GM23338 (cell line): Measurements from ENCODE around the gene F3.

Experiments used
- CREB1 ChIP-seq: fragments of 250-450 bp; sonication (Bioruptor Pico); IDR thresholded peaks from 2 replicates; pipeline ENCODE4 v1.5.0; 2020; ENCODE audit warnings: low read depth, mild to moderate bottlenecking, moderate library complexity
- EZH2 ChIP-seq: fragments of 200-600 bp; sonication (generic); IDR thresholded peaks from one replicate; pipeline ENCODE4 v1.8.0; 2017; ENCODE audit warnings: antibody characterized with exemption, mild to moderate bottlenecking, low read depth; ENCODE audit not compliant: unreplicated experiment
- EZH2phosphoT487 ChIP-seq: fragments of 200-600 bp; sonication (generic); IDR thresholded peaks from one replicate; pipeline ENCODE4 v1.8.1; 2018; ENCODE audit warnings: antibody characterized with exemption; ENCODE audit not compliant: unreplicated experiment
- JUNB ChIP-seq: IDR thresholded peaks from one replicate; pipeline ENCODE4 v1.6.1; 2016; ENCODE audit warnings: antibody characterized with exemption; ENCODE audit not compliant: unreplicated experiment
- POLR2AphosphoS5 ChIP-seq: IDR thresholded peaks from 2 replicates; pipeline ENCODE4 v1.6.1; 2016; ENCODE audit warnings: antibody characterized with exemption, low read depth
- STAT1 ChIP-seq: IDR thresholded peaks from one replicate; pipeline ENCODE4 v1.6.1; 2016; ENCODE audit warnings: antibody characterized with exemption; ENCODE audit not compliant: unreplicated experiment
- ZNF114 ChIP-seq: fragments of 250-450 bp; sonication (Bioruptor Pico); IDR thresholded peaks from 2 replicates; pipeline ENCODE4 v1.5.0; 2020; ENCODE audit warnings: mild to moderate bottlenecking, moderate library complexity
- ZNF331 ChIP-seq: fragments of 250-450 bp; sonication (Bioruptor Pico); IDR thresholded peaks from 2 replicates; pipeline ENCODE4 v1.5.0; 2020; ENCODE audit warnings: low read depth, mild to moderate bottlenecking, moderate library complexity
- TF ChIP-seq, protein P1 (sequence below), 2 experiments: fragments of 200-600 bp in 1 of 2; sonication (generic) in 1 of 2; conservative IDR thresholded peaks; 2 replicates each; pipeline versions ENCODE4 v1.5.1 to v1.6.1; 2016 to 2017; ENCODE audit warnings: antibody characterized with exemption in 2 of 2, low read depth in 2 of 2, mild to moderate bottlenecking in 2 of 2, moderate library complexity in 1 of 2
- TF ChIP-seq, protein P2 (sequence below): IDR thresholded peaks from one replicate; pipeline ENCODE4 v1.6.1; 2018; ENCODE audit warnings: antibody characterized with exemption; ENCODE audit not compliant: unreplicated experiment
- TF ChIP-seq, protein P3 (sequence below): fragments of 250-450 bp; sonication (Bioruptor Pico); IDR thresholded peaks from 2 replicates; pipeline ENCODE4 v1.5.0; 2020; ENCODE audit warnings: mild to moderate bottlenecking, moderate library complexity

DNA sequence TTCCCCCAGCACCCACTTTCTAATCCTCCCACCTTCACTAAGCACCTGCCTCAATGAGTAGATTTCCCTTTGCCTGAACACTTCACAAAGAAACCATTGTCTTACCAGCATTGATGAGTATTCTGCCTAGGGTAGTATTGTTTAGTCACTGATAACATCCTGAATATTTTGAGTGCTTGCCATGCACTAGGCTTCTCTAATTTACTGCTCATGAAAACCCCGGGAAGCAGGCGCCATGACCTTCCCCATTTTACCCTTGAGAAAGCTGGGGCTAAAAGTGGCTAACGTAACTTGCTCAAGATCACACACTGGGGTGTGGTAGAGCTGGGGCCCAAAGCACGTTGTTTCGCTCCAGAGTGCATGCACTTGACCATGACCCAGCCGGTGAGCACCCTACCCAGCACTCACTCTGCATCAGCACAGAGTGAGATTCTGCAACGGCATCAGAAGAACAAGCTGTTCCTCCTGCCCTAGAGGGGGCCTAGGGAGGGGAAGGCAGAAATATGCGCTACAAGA is 10.6 kb upstream of the F3 start:
- TF ChIP-seq, protein P1, sequence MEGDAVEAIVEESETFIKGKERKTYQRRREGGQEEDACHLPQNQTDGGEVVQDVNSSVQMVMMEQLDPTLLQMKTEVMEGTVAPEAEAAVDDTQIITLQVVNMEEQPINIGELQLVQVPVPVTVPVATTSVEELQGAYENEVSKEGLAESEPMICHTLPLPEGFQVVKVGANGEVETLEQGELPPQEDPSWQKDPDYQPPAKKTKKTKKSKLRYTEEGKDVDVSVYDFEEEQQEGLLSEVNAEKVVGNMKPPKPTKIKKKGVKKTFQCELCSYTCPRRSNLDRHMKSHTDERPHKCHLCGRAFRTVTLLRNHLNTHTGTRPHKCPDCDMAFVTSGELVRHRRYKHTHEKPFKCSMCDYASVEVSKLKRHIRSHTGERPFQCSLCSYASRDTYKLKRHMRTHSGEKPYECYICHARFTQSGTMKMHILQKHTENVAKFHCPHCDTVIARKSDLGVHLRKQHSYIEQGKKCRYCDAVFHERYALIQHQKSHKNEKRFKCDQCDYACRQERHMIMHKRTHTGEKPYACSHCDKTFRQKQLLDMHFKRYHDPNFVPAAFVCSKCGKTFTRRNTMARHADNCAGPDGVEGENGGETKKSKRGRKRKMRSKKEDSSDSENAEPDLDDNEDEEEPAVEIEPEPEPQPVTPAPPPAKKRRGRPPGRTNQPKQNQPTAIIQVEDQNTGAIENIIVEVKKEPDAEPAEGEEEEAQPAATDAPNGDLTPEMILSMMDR (conservative IDR thresholded peaks at IDR 0.05; ENCODE audit: low read depth in 2 of 2): no peak
- TF ChIP-seq EZH2: no peak
- no peak for TF ChIP-seq POLR2AphosphoS5
- TF ChIP-seq, protein P2, sequence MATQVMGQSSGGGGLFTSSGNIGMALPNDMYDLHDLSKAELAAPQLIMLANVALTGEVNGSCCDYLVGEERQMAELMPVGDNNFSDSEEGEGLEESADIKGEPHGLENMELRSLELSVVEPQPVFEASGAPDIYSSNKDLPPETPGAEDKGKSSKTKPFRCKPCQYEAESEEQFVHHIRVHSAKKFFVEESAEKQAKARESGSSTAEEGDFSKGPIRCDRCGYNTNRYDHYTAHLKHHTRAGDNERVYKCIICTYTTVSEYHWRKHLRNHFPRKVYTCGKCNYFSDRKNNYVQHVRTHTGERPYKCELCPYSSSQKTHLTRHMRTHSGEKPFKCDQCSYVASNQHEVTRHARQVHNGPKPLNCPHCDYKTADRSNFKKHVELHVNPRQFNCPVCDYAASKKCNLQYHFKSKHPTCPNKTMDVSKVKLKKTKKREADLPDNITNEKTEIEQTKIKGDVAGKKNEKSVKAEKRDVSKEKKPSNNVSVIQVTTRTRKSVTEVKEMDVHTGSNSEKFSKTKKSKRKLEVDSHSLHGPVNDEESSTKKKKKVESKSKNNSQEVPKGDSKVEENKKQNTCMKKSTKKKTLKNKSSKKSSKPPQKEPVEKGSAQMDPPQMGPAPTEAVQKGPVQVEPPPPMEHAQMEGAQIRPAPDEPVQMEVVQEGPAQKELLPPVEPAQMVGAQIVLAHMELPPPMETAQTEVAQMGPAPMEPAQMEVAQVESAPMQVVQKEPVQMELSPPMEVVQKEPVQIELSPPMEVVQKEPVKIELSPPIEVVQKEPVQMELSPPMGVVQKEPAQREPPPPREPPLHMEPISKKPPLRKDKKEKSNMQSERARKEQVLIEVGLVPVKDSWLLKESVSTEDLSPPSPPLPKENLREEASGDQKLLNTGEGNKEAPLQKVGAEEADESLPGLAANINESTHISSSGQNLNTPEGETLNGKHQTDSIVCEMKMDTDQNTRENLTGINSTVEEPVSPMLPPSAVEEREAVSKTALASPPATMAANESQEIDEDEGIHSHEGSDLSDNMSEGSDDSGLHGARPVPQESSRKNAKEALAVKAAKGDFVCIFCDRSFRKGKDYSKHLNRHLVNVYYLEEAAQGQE: no peak
- no peak for TF ChIP-seq JUNB
- TF ChIP-seq EZH2phosphoT487: no peak
- TF ChIP-seq ZNF331: no peak
- TF ChIP-seq CREB1: no peak
- TF ChIP-seq STAT1: no peak
- TF ChIP-seq ZNF114: no peak
- TF ChIP-seq, protein P3, sequence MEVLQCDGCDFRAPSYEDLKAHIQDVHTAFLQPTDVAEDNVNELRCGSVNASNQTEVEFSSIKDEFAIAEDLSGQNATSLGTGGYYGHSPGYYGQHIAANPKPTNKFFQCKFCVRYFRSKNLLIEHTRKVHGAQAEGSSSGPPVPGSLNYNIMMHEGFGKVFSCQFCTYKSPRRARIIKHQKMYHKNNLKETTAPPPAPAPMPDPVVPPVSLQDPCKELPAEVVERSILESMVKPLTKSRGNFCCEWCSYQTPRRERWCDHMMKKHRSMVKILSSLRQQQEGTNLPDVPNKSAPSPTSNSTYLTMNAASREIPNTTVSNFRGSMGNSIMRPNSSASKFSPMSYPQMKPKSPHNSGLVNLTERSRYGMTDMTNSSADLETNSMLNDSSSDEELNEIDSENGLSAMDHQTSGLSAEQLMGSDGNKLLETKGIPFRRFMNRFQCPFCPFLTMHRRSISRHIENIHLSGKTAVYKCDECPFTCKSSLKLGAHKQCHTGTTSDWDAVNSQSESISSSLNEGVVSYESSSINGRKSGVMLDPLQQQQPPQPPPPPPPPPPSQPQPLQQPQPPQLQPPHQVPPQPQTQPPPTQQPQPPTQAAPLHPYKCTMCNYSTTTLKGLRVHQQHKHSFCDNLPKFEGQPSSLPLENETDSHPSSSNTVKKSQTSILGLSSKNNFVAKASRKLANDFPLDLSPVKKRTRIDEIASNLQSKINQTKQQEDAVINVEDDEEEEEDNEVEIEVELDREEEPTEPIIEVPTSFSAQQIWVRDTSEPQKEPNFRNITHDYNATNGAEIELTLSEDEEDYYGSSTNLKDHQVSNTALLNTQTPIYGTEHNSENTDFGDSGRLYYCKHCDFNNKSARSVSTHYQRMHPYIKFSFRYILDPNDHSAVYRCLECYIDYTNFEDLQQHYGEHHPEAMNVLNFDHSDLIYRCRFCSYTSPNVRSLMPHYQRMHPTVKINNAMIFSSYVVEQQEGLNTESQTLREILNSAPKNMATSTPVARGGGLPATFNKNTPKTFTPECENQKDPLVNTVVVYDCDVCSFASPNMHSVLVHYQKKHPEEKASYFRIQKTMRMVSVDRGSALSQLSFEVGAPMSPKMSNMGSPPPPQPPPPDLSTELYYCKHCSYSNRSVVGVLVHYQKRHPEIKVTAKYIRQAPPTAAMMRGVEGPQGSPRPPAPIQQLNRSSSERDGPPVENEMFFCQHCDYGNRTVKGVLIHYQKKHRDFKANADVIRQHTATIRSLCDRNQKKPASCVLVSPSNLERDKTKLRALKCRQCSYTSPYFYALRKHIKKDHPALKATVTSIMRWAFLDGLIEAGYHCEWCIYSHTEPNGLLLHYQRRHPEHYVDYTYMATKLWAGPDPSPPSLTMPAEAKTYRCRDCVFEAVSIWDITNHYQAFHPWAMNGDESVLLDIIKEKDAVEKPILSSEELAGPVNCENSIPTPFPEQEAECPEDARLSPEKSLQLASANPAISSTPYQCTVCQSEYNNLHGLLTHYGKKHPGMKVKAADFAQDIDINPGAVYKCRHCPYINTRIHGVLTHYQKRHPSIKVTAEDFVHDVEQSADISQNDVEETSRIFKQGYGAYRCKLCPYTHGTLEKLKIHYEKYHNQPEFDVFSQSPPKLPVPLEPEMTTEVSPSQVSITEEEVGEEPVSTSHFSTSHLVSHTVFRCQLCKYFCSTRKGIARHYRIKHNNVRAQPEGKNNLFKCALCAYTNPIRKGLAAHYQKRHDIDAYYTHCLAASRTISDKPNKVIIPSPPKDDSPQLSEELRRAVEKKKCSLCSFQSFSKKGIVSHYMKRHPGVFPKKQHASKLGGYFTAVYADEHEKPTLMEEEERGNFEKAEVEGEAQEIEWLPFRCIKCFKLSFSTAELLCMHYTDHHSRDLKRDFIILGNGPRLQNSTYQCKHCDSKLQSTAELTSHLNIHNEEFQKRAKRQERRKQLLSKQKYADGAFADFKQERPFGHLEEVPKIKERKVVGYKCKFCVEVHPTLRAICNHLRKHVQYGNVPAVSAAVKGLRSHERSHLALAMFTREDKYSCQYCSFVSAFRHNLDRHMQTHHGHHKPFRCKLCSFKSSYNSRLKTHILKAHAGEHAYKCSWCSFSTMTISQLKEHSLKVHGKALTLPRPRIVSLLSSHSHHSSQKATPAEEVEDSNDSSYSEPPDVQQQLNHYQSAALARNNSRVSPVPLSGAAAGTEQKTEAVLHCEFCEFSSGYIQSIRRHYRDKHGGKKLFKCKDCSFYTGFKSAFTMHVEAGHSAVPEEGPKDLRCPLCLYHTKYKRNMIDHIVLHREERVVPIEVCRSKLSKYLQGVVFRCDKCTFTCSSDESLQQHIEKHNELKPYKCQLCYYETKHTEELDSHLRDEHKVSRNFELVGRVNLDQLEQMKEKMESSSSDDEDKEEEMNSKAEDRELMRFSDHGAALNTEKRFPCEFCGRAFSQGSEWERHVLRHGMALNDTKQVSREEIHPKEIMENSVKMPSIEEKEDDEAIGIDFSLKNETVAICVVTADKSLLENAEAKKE (CRISPR knock-in tag): no peak
